ENCODE data around the gene ARSB.
A peak's percentile ranks its signal among the peaks of the same experiment; 100 is the strongest.

ARSB gene

GRCh38 chr5:78927657-78928282, 57.3 kb downstream of the ARSB start:
- no peak overlapping the region for H3K4me3 ChIP-seq (ENCODE audit: control insufficient read depth, low read depth, low read length)
- peak; percentile 10 for DNase-seq (ENCODE audit: low read depth)
- TF ChIP-seq CTCF (conservative IDR thresholded peaks at IDR 0.05; ENCODE audit: control insufficient read depth, insufficient read depth, low read depth, low read length): no peak

- H3K4me3 ChIP-seq (ENCODE audit: control insufficient read depth, low read depth, low read length): no peak overlapping the region
- no peak for TF ChIP-seq CTCF (conservative IDR thresholded peaks at IDR 0.05; ENCODE audit: control insufficient read depth, insufficient read depth, low read depth, low read length)
- no peak for DNase-seq (ENCODE audit: low read depth)
Observed at GRCh38 chr5:78926252-78926651, 58.9 kb downstream of the ARSB start.

- no peak for TF ChIP-seq CTCF (conservative IDR thresholded peaks at IDR 0.05; ENCODE audit: control insufficient read depth, insufficient read depth, low read depth, low read length)
- no peak for DNase-seq (ENCODE audit: low read depth)
- no peak overlapping the region for H3K4me3 ChIP-seq (ENCODE audit: control insufficient read depth, low read depth, low read length)
Observed at GRCh38 chr5:78925129-78925876, 59.8 kb downstream of the ARSB start.

GRCh38 chr5:78923622-78923970, 61.5 kb downstream of the ARSB start:
- TF ChIP-seq CTCF (conservative IDR thresholded peaks at IDR 0.05; ENCODE audit: control insufficient read depth, insufficient read depth, low read depth, low read length): no peak
- no peak for DNase-seq (ENCODE audit: low read depth)
- no peak overlapping the region for H3K4me3 ChIP-seq (ENCODE audit: control insufficient read depth, low read depth, low read length)

- no peak overlapping the region for H3K4me3 ChIP-seq (ENCODE audit: control insufficient read depth, low read depth, low read length)
- TF ChIP-seq CTCF (conservative IDR thresholded peaks at IDR 0.05; ENCODE audit: control insufficient read depth, insufficient read depth, low read depth, low read length): no peak
- DNase-seq (ENCODE audit: low read depth): no peak
Observed at GRCh38 chr5:78922879-78923621, 62.1 kb downstream of the ARSB start.

GRCh38 chr5:78920604-78921003, 64.5 kb downstream of the ARSB start:
- H3K4me3 ChIP-seq (ENCODE audit: control insufficient read depth, low read depth, low read length): no peak overlapping the region
- DNase-seq (ENCODE audit: low read depth): peak; percentile 47
- TF ChIP-seq CTCF (conservative IDR thresholded peaks at IDR 0.05; ENCODE audit: control insufficient read depth, insufficient read depth, low read depth, low read length): peak; percentile 39

Data from fibroblast of mammary gland (primary cell).